Left lung (tissue), 10 donors: Measurements from ENCODE around the gene KRTAP19-8. TPM values are rescaled to one million over a fixed set of nuclear protein-coding genes. Genes with fewer than 3 reads are reported as not detected.

ENCODE experiments used
- ATAC-seq: fragments of 200-7000 bp; cut with Tn5 transposase; one replicate; pipeline ENCODE4 v1.9.1; 2020; ENCODE audit warnings: moderate library complexity
- DNase-seq, 4 donors: peaks; one replicate each; pipeline ENCODE4 v3.0.0-alpha.2; 2013 to 2020
- H3K27ac ChIP-seq, 2 donors: fragments of 200-600 bp; sonication (generic) in 1 of 2; one replicate each; pipeline versions ENCODE4 v1.5.0 to v1.8.0; 2020 to 2021
- H3K27me3 ChIP-seq, 2 donors: fragments of 200-600 bp; sonication (generic) in 1 of 2; one replicate each; pipeline versions ENCODE4 v1.5.0 to v1.8.0; 2020 to 2021
- H3K36me3 ChIP-seq, 2 donors: fragments of 200-600 bp; sonication (generic) in 1 of 2; one replicate each; pipeline versions ENCODE4 v1.5.0 to v1.8.0; 2020 to 2021
- H3K4me1 ChIP-seq, 2 donors: fragments of 200-600 bp; one replicate each; pipeline ENCODE4 v1.8.0; 2021
- H3K4me3 ChIP-seq, 2 donors: fragments of 200-600 bp; sonication (generic) in 1 of 2; one replicate each; pipeline versions ENCODE4 v1.5.0 to v1.8.0; 2020 to 2021; ENCODE audit warnings: mild to moderate bottlenecking in 1 of 2
- H3K9me3 ChIP-seq, 2 donors: fragments of 200-600 bp; sonication (generic) in 1 of 2; one replicate each; pipeline versions ENCODE4 v1.5.0 to v1.8.0; 2020 to 2021
- CTCF ChIP-seq, 2 donors: fragments of 200-600 bp; sonication (generic) in 1 of 2; IDR thresholded peaks; one replicate each; pipeline versions ENCODE4 v1.5.0 to v1.8.0; 2021; ENCODE audit warnings: antibody characterized with exemption in 2 of 2
- intact Hi-C, 2 donors: fragments of 100-400 bp; cut with DNase I; formaldehyde crosslinking; loops; one replicate each; pipeline versions ENCODE4 v1.11.2 to v1.14.2; 2022
- polyA plus RNA-seq, 6 donors: library from polyadenylated mRNA; unstranded; fragments of 120-200 nt; gene quantifications; one replicate each; pipeline ENCODE4 v1.2.1, GENCODE V29; 2013; ENCODE audit not compliant: insufficient read length in 6 of 6
- total RNA-seq, 2 donors: library from RNA; stranded (reverse); fragmentation: NEBNext Ultra II Directional; extraction: Animal tissue kit (Norgen Biotek cat#: 25700); gene quantifications; one replicate each; pipeline ENCODE4 v1.2.1, GENCODE V29; 2021
- donor health status: DM: no; HTN: yes; CAD: no.
- donor health status: DM: no; HTN: no; CAD: no.

The KRTAP19-8 gene
- total and polyA plus RNA-seq, 8 donors: not detected

- no peak for TF ChIP-seq CTCF (IDR thresholded peaks at IDR 0.05)
- DNase-seq (no peak), ATAC-seq (no peak)
- Histone ChIP-seq H3K4me1 (no peaks in the 10 kb centered on the region), H3K27me3 (no peaks in the 10 kb centered on the region), H3K27ac (no peak overlapping the region), H3K4me3 (no peak overlapping the region), H3K9me3 (no peaks in the 10 kb centered on the region), H3K36me3 (no peaks in the 10 kb centered on the region)
- intact Hi-C loops: no loop called here
Observed at GRCh38 chr21:30997541-30997940, 40.7 kb downstream of the KRTAP19-8 start.

GRCh38 chr21:30996728-30997127 is 41.5 kb downstream of the KRTAP19-8 start:
- H3K27ac ChIP-seq: no peak overlapping the region
- ATAC-seq (no peak), DNase-seq (no peak)
- no peaks in the 10 kb centered on the region for H3K27me3 ChIP-seq
- H3K9me3 ChIP-seq: no peaks in the 10 kb centered on the region
- H3K4me1 ChIP-seq: no peaks in the 10 kb centered on the region
- intact Hi-C loops: no loop called here
- TF ChIP-seq CTCF (IDR thresholded peaks at IDR 0.05): no peak
- no peaks in the 10 kb centered on the region for H3K36me3 ChIP-seq
- H3K4me3 ChIP-seq: no peak overlapping the region

- Histone ChIP-seq H3K9me3 (no peaks in the 10 kb centered on the region), H3K36me3 (no peaks in the 10 kb centered on the region), H3K27ac (no peak overlapping the region), H3K27me3 (no peaks in the 10 kb centered on the region), H3K4me3 (no peak overlapping the region), H3K4me1 (no peaks in the 10 kb centered on the region)
- intact Hi-C loops: no loop called here
- TF ChIP-seq CTCF (IDR thresholded peaks at IDR 0.05): no peak
- ATAC-seq (no peak), DNase-seq (no peak)
Observed at GRCh38 chr21:30994932-30995331, 43.3 kb downstream of the KRTAP19-8 start.

GRCh38 chr21:30990514-30991262 is 47.6 kb downstream of the KRTAP19-8 start:
- ATAC-seq (peak; percentile 76), DNase-seq (peak in 1 of 4 donors; percentile 13)
- Histone ChIP-seq H3K9me3 (no peaks in the 10 kb centered on the region), H3K36me3 (no peaks in the 10 kb centered on the region), H3K27me3 (no peaks in the 10 kb centered on the region), H3K27ac (no peak overlapping the region), H3K4me3 (no peak overlapping the region), H3K4me1 (no peaks in the 10 kb centered on the region)
- no peak for TF ChIP-seq CTCF (IDR thresholded peaks at IDR 0.05)
- intact Hi-C loops: no loop called here

GRCh38 chr21:30988706-30989105 is 49.6 kb downstream of the KRTAP19-8 start:
- Histone ChIP-seq H3K4me3 (no peak overlapping the region), H3K27ac (no peak overlapping the region), H3K4me1 (no peaks in the 10 kb centered on the region), H3K36me3 (no peaks in the 10 kb centered on the region), H3K9me3 (no peaks in the 10 kb centered on the region), H3K27me3 (no peaks in the 10 kb centered on the region)
- ATAC-seq (no peak), DNase-seq (no peak)
- no peak for TF ChIP-seq CTCF (IDR thresholded peaks at IDR 0.05)
- intact Hi-C loops: no loop called here

Other genes with a start within 250 kb of the KRTAP19-8 start
- not detected for gene KRTAP8-1, start 225.2 kb downstream of the KRTAP19-8 start, total RNA-seq
- not detected for gene KRTAP8-1, start 225.2 kb downstream of the KRTAP19-8 start, polyA plus RNA-seq
- gene KRTAP7-1, start 208.7 kb downstream of the KRTAP19-8 start, total RNA-seq: not detected
- gene KRTAP7-1, start 208.7 kb downstream of the KRTAP19-8 start, polyA plus RNA-seq: not detected
- not detected for gene KRTAP11-1, start 156.9 kb downstream of the KRTAP19-8 start, total RNA-seq
- not detected for gene KRTAP11-1, start 156.9 kb downstream of the KRTAP19-8 start, polyA plus RNA-seq